ENCODE results near the gene UPP2.

UPP2 gene

GRCh38 chr2:158095269-158095668 lies 6.4 kb upstream of the UPP2 start:
- H3K4me1 ChIP-seq (ENCODE audit: insufficient read depth, low read length) = no peaks in the 10 kb centered on the region
- no peak overlapping the region for H3K9ac ChIP-seq (ENCODE audit: low read depth, low read length)
- no peaks in the 10 kb centered on the region for H3K9me3 ChIP-seq (ENCODE audit: control insufficient read depth, insufficient read depth, low read length)
- no peaks in the 10 kb centered on the region for H3K36me3 ChIP-seq (ENCODE audit: insufficient read depth, low read length)

DNA sequence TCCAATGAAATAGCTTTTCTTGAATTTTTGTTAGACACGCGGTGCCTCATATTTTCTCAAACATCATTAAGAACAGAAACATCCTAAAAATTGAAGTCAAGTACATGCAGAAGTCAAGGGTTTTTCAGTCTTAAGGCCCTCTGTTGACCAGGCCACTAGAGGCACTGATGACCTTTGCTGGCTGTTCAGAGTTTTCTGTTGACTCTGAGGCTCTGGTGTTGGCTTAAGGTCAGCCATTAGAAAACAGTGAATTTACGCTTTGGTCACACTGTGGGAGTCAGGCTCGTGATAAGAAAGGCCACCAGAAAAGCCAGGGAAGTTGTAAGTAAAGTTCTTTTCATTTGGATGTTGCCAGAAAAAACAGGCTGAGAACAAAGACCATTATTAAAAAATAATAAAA lies 5.8 kb upstream of the UPP2 start:
- no peaks in the 10 kb centered on the region for H3K4me1 ChIP-seq (ENCODE audit: insufficient read depth, low read length)

GRCh38 chr2:158097481-158097880 lies 4.2 kb upstream of the UPP2 start:
- Histone ChIP-seq H3K9ac (ENCODE audit: low read depth, low read length) (no peak overlapping the region), H3K4me1 (ENCODE audit: insufficient read depth, low read length) (no peaks in the 10 kb centered on the region), H3K36me3 (ENCODE audit: insufficient read depth, low read length) (no peaks in the 10 kb centered on the region), H3K9me3 (ENCODE audit: control insufficient read depth, insufficient read depth, low read length) (no peaks in the 10 kb centered on the region)

More for the DNA sequence above, 5.8 kb upstream of the UPP2 start:
- Histone ChIP-seq H3K9ac (ENCODE audit: low read depth, low read length) (no peak overlapping the region), H3K36me3 (ENCODE audit: insufficient read depth, low read length) (no peaks in the 10 kb centered on the region), H3K9me3 (ENCODE audit: control insufficient read depth, insufficient read depth, low read length) (no peaks in the 10 kb centered on the region)

- Histone ChIP-seq H3K4me1 (ENCODE audit: insufficient read depth, low read length) (no peaks in the 10 kb centered on the region), H3K9me3 (ENCODE audit: control insufficient read depth, insufficient read depth, low read length) (no peaks in the 10 kb centered on the region), H3K9ac (ENCODE audit: low read depth, low read length) (no peak overlapping the region), H3K36me3 (ENCODE audit: insufficient read depth, low read length) (no peaks in the 10 kb centered on the region)
Measured at GRCh38 chr2:158098178-158098577, 3.5 kb upstream of the UPP2 start.

- no peak overlapping the region for H3K9ac ChIP-seq (ENCODE audit: low read depth, low read length)
Measured at GRCh38 chr2:158099716-158100115, 2.0 kb upstream of the UPP2 start.

DNA sequence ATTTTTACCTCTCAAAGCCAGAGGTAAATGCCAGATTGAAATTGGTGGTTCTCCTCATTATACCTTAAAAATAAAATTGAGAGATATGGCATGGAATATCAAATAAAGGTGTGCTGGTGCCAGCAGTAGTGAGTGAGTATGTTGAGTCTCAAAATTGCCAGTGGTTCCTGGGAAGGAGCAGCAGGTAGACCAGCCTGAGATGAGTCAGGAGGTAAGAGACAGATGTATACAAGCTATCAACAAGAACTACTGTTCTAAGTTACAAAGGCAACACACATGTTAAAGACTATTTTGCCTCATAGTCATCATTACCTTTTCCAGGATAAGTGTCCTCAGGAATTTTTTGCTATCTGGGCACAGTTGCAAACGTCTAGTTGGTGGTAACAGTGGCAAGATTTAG lies 1.3 kb upstream of the UPP2 start:
- H3K36me3 ChIP-seq (ENCODE audit: insufficient read depth, low read length) = no peaks in the 10 kb centered on the region
- no peaks in the 10 kb centered on the region for H3K9me3 ChIP-seq (ENCODE audit: control insufficient read depth, insufficient read depth, low read length)
- H3K4me1 ChIP-seq (ENCODE audit: insufficient read depth, low read length) = no peaks in the 10 kb centered on the region
- no peak overlapping the region for H3K9ac ChIP-seq (ENCODE audit: low read depth, low read length)

More at GRCh38 chr2:158099716-158100115, 2.0 kb upstream of the UPP2 start:
- Histone ChIP-seq H3K9me3 (ENCODE audit: control insufficient read depth, insufficient read depth, low read length) (no peaks in the 10 kb centered on the region), H3K4me1 (ENCODE audit: insufficient read depth, low read length) (no peaks in the 10 kb centered on the region), H3K36me3 (ENCODE audit: insufficient read depth, low read length) (no peaks in the 10 kb centered on the region)

DNA sequence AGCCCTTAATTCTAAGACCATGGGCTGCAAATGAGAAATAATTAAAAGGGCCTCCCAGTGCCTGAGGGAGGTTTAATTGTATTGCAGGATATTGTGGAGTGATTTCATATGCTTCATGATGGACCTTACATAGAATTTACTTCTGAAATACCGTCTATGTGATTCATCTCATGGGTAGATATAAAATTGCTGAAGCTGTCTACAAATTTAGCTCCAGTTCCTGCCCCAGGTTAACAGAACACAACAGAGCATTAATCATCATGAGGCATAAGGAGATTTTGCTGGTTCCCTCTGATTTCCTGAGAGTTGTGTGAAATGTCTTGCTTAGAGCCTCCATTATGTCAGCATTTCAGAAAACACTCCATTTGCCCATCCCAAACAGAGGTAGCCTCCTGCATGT lies 770 bp downstream of the UPP2 start:
- Histone ChIP-seq H3K4me1 (ENCODE audit: insufficient read depth, low read length) (no peaks in the 10 kb centered on the region), H3K36me3 (ENCODE audit: insufficient read depth, low read length) (no peaks in the 10 kb centered on the region), H3K9me3 (ENCODE audit: control insufficient read depth, insufficient read depth, low read length) (no peaks in the 10 kb centered on the region), H3K9ac (ENCODE audit: low read depth, low read length) (no peak overlapping the region)

- Histone ChIP-seq H3K9ac (ENCODE audit: low read depth, low read length) (no peak overlapping the region), H3K9me3 (ENCODE audit: control insufficient read depth, insufficient read depth, low read length) (no peaks in the 10 kb centered on the region), H3K36me3 (ENCODE audit: insufficient read depth, low read length) (no peaks in the 10 kb centered on the region), H3K4me1 (ENCODE audit: insufficient read depth, low read length) (no peaks in the 10 kb centered on the region)
Measured at GRCh38 chr2:158103411-158104012, 1.8 kb downstream of the UPP2 start.

DNA sequence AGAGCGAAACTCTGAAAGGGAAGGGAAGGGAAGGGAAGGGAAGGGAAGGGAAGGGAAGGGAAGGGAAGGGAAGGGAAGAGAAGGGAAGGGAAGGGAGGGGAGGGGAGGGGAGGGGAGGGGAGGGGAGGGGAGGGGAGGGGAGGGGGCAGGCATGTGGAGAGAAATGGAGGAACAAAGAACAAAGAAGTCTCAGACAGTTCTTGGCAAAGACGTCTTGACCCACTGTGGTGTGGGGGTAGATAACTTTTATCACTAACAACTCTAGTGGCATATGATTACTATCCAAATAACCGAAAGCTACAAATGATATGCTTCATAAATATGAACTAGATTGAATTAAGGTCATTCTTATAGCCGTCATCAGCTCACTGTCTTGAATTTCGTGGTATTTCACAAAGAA lies 3.2 kb downstream of the UPP2 start:
- Histone ChIP-seq H3K9ac (ENCODE audit: low read depth, low read length) (no peak overlapping the region), H3K9me3 (ENCODE audit: control insufficient read depth, insufficient read depth, low read length) (no peaks in the 10 kb centered on the region), H3K4me1 (ENCODE audit: insufficient read depth, low read length) (no peaks in the 10 kb centered on the region), H3K36me3 (ENCODE audit: insufficient read depth, low read length) (no peaks in the 10 kb centered on the region)

DNA sequence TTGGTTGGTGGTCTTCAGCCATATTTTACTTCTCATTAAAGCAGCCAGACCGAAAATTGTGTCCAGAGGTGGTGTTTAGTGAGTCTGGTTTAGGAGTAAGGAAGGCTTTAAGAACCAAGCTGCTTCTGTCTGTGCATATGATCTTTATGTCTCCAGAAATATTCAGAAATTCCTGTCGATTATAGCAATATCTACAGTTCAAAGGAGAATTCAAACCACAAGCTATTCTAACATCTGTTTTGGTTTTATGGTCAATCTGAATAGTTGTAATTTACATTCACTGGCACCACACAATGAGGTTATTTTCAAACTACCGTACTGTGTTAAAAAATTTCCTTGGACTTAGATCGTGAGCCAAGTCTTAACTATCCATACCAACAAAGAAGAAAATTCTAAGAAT lies 11.3 kb downstream of the UPP2 start:
- H3K4me1 ChIP-seq (ENCODE audit: insufficient read depth, low read length) = no peaks in the 10 kb centered on the region; the same call in 1 of the 2 replicates
- no peaks in the 10 kb centered on the region for H3K36me3 ChIP-seq (ENCODE audit: insufficient read depth, low read length)
- no peak overlapping the region for H3K9ac ChIP-seq (ENCODE audit: low read depth, low read length)
- no peaks in the 10 kb centered on the region for H3K9me3 ChIP-seq (ENCODE audit: control insufficient read depth, insufficient read depth, low read length)

DNA sequence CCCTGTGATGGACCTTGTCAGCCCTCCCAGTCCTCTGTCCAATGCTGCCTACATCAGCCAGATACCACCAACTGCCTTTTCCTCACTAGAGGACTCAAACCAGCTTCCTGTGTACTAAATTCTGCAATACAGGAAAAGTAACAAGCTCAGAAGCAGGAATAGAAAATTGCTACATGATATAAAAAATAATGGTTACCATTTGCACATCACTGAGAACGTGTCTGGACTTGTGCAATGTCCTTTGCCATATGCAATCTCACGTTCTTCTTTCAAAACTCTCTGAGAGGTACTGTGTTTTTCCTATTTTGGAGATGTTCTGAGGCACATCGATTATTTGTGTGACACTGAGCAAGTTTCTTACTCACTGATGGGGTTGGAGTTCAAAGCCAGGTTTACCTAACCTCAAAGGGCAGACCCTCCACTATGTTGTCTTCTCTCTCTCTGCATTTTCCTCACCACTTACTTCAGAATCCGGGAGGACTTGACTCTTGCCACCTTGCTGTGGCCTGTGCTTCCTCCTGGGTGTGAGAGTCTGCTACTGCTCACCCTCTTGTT lies 12.1 kb downstream of the UPP2 start:
- H3K9me3 ChIP-seq (ENCODE audit: control insufficient read depth, insufficient read depth, low read length) = no peaks in the 10 kb centered on the region
- no peaks in the 10 kb centered on the region; the same call in 1 of the 2 replicates for H3K4me1 ChIP-seq (ENCODE audit: insufficient read depth, low read length)
- no peaks in the 10 kb centered on the region for H3K36me3 ChIP-seq (ENCODE audit: insufficient read depth, low read length)
- no peak overlapping the region for H3K9ac ChIP-seq (ENCODE audit: low read depth, low read length)

DNA sequence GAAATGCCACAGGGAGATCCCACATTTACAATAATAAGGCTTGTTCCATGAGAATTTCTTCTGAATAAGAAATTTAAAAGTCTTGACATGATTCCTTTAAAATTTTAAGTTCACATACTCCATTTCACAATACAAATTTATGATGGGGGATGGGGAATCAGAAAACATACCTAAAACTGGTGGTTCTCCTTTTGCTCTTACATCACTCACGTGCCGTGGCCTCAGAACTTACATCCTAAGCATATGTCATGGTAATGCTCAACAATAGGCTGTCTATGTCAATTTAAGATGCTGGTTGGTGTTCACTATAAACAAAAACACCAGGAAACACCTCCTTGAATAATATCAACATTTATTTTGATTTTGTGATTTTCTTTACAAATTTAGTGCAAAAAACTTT lies 12.8 kb downstream of the UPP2 start:
- no peaks in the 10 kb centered on the region; the same call in 1 of the 2 replicates for H3K4me1 ChIP-seq (ENCODE audit: insufficient read depth, low read length)
- H3K36me3 ChIP-seq (ENCODE audit: insufficient read depth, low read length) = no peaks in the 10 kb centered on the region
- H3K9ac ChIP-seq (ENCODE audit: low read depth, low read length) = no peak overlapping the region
- no peaks in the 10 kb centered on the region for H3K9me3 ChIP-seq (ENCODE audit: control insufficient read depth, insufficient read depth, low read length)

GRCh38 chr2:158115202-158115767 lies 13.6 kb downstream of the UPP2 start:
- Histone ChIP-seq H3K9ac (ENCODE audit: low read depth, low read length) (no peak overlapping the region), H3K4me1 (ENCODE audit: insufficient read depth, low read length) (no peaks in the 10 kb centered on the region; the same call in 1 of the 2 replicates), H3K9me3 (ENCODE audit: control insufficient read depth, insufficient read depth, low read length) (no peaks in the 10 kb centered on the region), H3K36me3 (ENCODE audit: insufficient read depth, low read length) (no peaks in the 10 kb centered on the region)

DNA sequence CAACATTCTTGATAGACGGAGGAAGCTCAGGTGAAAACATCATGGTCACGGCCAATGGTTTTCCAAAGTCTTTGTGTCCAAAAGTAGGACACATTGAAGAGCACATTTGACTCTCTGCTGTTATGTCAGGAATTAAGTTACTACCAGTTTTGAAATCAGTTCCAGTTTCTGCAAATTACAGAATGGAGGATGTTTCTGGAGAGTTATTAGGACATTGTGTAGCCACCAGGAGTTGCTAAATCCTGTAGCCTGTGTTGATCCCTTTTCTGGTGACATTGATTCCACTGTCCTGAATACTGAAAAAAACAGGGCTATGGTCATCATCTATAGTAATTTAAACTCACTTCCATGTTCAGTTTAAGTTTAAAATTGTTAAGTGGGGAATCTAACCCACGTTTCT lies 15.3 kb downstream of the UPP2 start:
- Histone ChIP-seq H3K36me3 (ENCODE audit: insufficient read depth, low read length) (no peaks in the 10 kb centered on the region), H3K9me3 (ENCODE audit: control insufficient read depth, insufficient read depth, low read length) (no peaks in the 10 kb centered on the region), H3K9ac (ENCODE audit: low read depth, low read length) (no peak overlapping the region), H3K4me1 (ENCODE audit: insufficient read depth, low read length) (no peaks in the 10 kb centered on the region; the same call in 1 of the 2 replicates)

- H3K9ac ChIP-seq (ENCODE audit: low read depth, low read length) = no peak overlapping the region
- H3K9me3 ChIP-seq (ENCODE audit: control insufficient read depth, insufficient read depth, low read length) = no peaks in the 10 kb centered on the region
- no peaks in the 10 kb centered on the region for H3K36me3 ChIP-seq (ENCODE audit: insufficient read depth, low read length)
- H3K4me1 ChIP-seq (ENCODE audit: insufficient read depth, low read length) = no peaks in the 10 kb centered on the region; the same call in 1 of the 2 replicates
Measured at GRCh38 chr2:158120102-158120501, 18.4 kb downstream of the UPP2 start.
